Measurements from ENCODE around the gene AMPD1. TPM values are rescaled to one million over a fixed set of nuclear protein-coding genes. Genes with fewer than 3 reads are reported as not detected.

The AMPD1 gene
- total and polyA plus RNA-seq, 10 of the 15 experiments (the other 5 are each of a cell fraction or from before 2014, with no cell fraction given), result 0.12 to 0.30 (median 0.14) TPM; not detected in 7

DNA sequence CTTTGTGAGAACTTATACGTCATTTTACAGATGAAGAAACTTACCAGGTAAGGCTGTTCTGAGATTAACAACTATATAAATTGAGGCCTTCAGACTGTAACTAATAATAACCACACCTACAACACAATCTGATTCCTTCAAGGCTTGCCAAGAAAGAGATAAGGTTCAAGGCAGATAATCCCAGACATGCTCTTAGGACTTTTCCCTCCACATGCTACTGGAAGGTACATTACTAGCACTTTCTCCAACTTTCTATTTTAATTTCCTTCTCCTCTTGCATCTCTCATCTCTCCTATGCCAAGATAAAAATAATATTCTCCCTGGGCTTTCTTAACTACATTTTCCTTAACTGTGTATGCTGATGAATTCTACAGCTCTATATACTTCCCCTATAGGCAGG is 40.1 kb upstream of the AMPD1 start:
- peaks cover 5% of the 10 kb centered on the region for H3K79me2 ChIP-seq (ENCODE audit: control insufficient read depth, insufficient read depth, low read length)
- H3K27me3 ChIP-seq (replicated peaks in 1 of 2; ENCODE audit: control insufficient read depth in 2 of 2, insufficient read depth in 2 of 2, low read length in 1 of 2), result no peaks in the 10 kb centered on the region
- no peak overlapping the region for H3K9ac ChIP-seq (ENCODE audit: control insufficient read depth, insufficient read depth, low read length)
- 100% methylated on average over 1 of the region's 1 CpG for WGBS (ENCODE audit: insufficient coverage, insufficient replicate concordance, low lambda C conversion rate, missing lambda C conversion rate)
- no TSS peak for BruUV-seq (replicated peaks)
- H3K9me3 ChIP-seq (replicated peaks; ENCODE audit: control insufficient read depth, insufficient read depth, low read length), result no peaks in the 10 kb centered on the region
- peaks cover 7 to 58% of the 10 kb centered on the region in 2 experiments for H3K36me3 ChIP-seq (ENCODE audit: control insufficient read depth in 2 of 2, insufficient read depth in 2 of 2, low read length in 1 of 2)
- H3K4me2 ChIP-seq (ENCODE audit: control insufficient read depth, insufficient read depth), result no peak overlapping the region
- FAIRE-seq (no peak), ATAC-seq (no peak), DNase-seq (ENCODE audit: low read depth, low spot score) (no peak)
- ChIA-PET POLR2A (no interaction called here), CTCF (no interaction called here), RAD21 (ENCODE audit: unreplicated experiment) (no interaction called here), SMC1A (ENCODE audit: uncharacterized antibody, unreplicated experiment) (no interaction called here)
- H3K4me3 ChIP-seq, result no peak overlapping the region
- in situ Hi-C loops (cut with MboI) (loop anchor here (25.0 kb wide), 1 partner anchor 1773 kb away; the partner anchor contains the start of gene SLC16A1), intact Hi-C loops (cut with micrococcal nuclease; ENCODE audit: unreplicated experiment) (no loop called here)
- H2AFZ ChIP-seq (ENCODE audit: control insufficient read depth, low read depth, low read length), result no peak overlapping the region
- no peak overlapping the region for H3K27ac ChIP-seq (ENCODE audit: control insufficient read depth, insufficient read depth)
- no peaks in the 10 kb centered on the region; the same call in 1 of the 2 replicates for H4K20me1 ChIP-seq (ENCODE audit: control insufficient read depth, insufficient read depth)
- TF ChIP-seq, protein P1, sequence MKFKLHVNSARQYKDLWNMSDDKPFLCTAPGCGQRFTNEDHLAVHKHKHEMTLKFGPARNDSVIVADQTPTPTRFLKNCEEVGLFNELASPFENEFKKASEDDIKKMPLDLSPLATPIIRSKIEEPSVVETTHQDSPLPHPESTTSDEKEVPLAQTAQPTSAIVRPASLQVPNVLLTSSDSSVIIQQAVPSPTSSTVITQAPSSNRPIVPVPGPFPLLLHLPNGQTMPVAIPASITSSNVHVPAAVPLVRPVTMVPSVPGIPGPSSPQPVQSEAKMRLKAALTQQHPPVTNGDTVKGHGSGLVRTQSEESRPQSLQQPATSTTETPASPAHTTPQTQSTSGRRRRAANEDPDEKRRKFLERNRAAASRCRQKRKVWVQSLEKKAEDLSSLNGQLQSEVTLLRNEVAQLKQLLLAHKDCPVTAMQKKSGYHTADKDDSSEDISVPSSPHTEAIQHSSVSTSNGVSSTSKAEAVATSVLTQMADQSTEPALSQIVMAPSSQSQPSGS (IDR thresholded peaks at IDR 0.05; ENCODE audit: low read length), result no peak
- TF ChIP-seq CHD2 (IDR thresholded peaks at IDR 0.05; ENCODE audit: borderline replicate concordance, low read depth, low read length), result no peak
- TF ChIP-seq, protein P2, sequence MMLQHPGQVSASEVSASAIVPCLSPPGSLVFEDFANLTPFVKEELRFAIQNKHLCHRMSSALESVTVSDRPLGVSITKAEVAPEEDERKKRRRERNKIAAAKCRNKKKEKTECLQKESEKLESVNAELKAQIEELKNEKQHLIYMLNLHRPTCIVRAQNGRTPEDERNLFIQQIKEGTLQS (IDR thresholded peaks at IDR 0.05; ENCODE audit: borderline replicate concordance, extremely low read depth, low read depth, low read length), result no peak
- TF ChIP-seq JUND (IDR thresholded peaks at IDR 0.05; ENCODE audit: low read depth, low read length), result no peak
- TF ChIP-seq RUNX3 (IDR thresholded peaks at IDR 0.05; ENCODE audit: low read length), result no peak
- TF ChIP-seq ZSCAN29 (IDR thresholded peaks at IDR 0.05), result no peak
- TF ChIP-seq RAD51 (IDR thresholded peaks at IDR 0.05), result no peak
- no peak for TF ChIP-seq ATF7 (IDR thresholded peaks at IDR 0.05; ENCODE audit: low read depth)
- TF ChIP-seq SREBF2 (IDR thresholded peaks at IDR 0.05; ENCODE audit: low read length), result no peak
- no peak for TF ChIP-seq BCL11A (IDR thresholded peaks at IDR 0.05; ENCODE audit: low read depth, low read length)
- no peak for TF ChIP-seq MXI1 (IDR thresholded peaks at IDR 0.05; ENCODE audit: low read depth, low read length)
- no peak for TF ChIP-seq ETV6 (conservative IDR thresholded peaks at IDR 0.05 in 1 of 2, IDR thresholded peaks at IDR 0.05 in 1 of 2; ENCODE audit: borderline replicate concordance in 1 of 2, low read depth in 1 of 2)
- no peak for TF ChIP-seq BRCA1 (IDR thresholded peaks at IDR 0.05; ENCODE audit: low read depth, low read length)
- TF ChIP-seq WRNIP1 (IDR thresholded peaks at IDR 0.05; ENCODE audit: borderline replicate concordance, low read depth, low read length), result no peak
- no peak for TF ChIP-seq ZNF207 (IDR thresholded peaks at IDR 0.05; ENCODE audit: borderline replicate concordance)
- TF ChIP-seq, protein P3, sequence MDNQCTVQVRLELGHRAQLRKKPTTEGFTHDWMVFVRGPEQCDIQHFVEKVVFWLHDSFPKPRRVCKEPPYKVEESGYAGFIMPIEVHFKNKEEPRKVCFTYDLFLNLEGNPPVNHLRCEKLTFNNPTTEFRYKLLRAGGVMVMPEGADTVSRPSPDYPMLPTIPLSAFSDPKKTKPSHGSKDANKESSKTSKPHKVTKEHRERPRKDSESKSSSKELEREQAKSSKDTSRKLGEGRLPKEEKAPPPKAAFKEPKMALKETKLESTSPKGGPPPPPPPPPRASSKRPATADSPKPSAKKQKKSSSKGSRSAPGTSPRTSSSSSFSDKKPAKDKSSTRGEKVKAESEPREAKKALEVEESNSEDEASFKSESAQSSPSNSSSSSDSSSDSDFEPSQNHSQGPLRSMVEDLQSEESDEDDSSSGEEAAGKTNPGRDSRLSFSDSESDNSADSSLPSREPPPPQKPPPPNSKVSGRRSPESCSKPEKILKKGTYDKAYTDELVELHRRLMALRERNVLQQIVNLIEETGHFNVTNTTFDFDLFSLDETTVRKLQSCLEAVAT (IDR thresholded peaks at IDR 0.05), result no peak
- no peak for TF ChIP-seq POLR2AphosphoS2 (IDR thresholded peaks at IDR 0.05; ENCODE audit: low read depth, low read length)
- H3K4me1 ChIP-seq (ENCODE audit: control insufficient read depth, insufficient read depth, low read length), result no peaks in the 10 kb centered on the region

All from GM12878 (cell line).